GM12875 (cell line): Measurements from ENCODE around the gene PCCA.

ENCODE experiments used
- H3K4me3 ChIP-seq: one replicate; pipeline ENCODE4 v1.5.1; 2011; ENCODE audit warnings: low read depth, low read length, control low read depth
- TF ChIP-seq, protein P1 (sequence below): IDR thresholded peaks from 2 replicates; pipeline ENCODE4 v1.5.1; 2011; ENCODE audit warnings: low read depth, mild to moderate bottlenecking, control low read depth, inconsistent platforms, low read length, moderate library complexity, borderline replicate concordance; ENCODE audit not compliant: insufficient read depth

PCCA gene

DNA sequence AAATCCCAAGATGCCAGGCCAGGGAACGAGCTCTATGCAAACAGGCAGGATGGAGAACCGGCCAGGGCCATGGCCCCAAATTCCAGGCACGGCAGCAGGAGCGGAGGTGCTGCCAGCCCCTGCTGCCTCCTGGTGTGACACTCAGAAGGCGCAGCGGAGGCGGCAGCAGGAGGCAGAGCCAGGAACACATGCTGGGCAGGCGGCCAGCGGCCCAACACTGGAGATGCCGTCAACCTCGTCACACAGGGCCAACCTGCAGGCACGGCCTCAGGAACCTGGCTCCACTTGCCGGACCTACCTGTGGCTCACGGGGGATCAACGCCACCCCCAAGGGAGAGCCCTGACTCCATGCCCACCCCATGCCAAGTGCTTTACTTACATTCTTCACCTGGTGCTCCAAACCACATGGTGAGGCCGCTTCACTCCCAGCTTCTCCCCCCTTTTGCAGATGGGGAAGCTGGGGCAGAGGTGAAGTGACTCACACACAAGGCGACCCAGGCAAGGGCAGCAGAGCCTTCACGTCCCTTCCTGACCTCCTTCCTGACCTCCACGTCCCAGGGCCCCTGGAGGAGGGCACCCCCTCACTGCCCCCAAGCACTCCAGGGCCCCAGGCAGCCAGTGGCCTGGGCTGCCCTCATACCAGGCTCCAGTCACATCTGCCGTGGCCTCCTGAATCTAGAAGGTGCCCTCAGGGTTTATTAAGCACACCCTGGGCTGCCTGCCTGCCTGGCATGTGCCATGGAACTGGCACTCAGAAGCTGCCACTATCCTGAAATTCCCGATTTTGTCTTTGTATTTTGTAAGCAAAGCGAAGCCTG is 456.2 kb downstream of the PCCA start:
- H3K4me3 ChIP-seq = no peak overlapping the region
- TF ChIP-seq, protein P1, sequence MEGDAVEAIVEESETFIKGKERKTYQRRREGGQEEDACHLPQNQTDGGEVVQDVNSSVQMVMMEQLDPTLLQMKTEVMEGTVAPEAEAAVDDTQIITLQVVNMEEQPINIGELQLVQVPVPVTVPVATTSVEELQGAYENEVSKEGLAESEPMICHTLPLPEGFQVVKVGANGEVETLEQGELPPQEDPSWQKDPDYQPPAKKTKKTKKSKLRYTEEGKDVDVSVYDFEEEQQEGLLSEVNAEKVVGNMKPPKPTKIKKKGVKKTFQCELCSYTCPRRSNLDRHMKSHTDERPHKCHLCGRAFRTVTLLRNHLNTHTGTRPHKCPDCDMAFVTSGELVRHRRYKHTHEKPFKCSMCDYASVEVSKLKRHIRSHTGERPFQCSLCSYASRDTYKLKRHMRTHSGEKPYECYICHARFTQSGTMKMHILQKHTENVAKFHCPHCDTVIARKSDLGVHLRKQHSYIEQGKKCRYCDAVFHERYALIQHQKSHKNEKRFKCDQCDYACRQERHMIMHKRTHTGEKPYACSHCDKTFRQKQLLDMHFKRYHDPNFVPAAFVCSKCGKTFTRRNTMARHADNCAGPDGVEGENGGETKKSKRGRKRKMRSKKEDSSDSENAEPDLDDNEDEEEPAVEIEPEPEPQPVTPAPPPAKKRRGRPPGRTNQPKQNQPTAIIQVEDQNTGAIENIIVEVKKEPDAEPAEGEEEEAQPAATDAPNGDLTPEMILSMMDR = no peak

DNA sequence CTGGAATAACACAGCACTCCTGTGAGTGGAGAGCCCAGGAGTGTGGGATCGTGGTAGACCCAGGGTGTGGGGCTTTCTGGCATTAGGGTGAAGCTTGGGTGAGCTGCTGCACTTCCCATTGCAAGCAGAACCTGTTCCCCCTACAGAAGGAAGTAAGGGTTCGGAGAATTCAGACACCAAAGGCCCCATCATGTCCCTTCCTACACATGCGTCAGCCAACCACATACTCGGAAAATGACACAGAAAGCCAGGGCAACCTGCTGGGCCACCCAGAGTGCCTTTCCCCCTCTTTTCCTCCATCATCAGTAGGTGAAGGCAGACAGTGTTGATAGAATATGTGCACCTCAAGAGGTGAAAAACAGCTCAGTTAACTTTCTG is 456.8 kb downstream of the PCCA start:
- H3K4me3 ChIP-seq = no peak overlapping the region
- TF ChIP-seq, protein P1 = no peak

DNA sequence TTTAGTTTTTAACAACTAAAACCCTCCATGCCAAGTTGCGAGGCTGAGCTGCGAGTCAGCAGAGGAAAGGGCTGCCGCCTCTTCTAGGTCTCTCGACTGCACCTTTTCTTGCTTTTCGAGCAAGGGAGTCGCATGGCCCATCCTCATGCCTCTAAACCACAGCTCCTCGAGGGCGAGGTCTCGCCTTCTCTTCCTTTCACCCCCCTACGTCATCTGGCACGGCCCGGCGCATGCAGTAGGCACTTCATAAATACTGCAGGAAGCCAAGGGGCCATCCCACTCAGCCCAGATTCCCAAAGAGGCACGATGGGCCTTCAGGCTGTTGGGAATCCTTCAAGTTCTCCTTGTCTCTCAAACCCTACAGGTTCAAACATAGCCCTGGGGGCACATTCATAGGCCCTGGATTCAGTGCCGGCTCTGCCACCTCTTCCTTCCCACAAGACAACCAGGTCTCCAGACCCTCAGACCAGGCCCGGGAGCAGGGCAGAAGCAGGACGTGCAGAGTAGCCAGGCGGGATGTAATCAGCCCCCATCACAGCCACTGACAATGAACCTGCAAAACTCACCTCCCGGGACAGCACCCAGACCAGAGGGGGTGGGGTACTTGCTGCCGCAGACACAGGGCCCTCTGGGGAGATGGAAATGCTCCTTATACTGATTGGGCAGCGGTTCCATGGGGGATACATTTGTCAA is 458.0 kb downstream of the PCCA start:
- TF ChIP-seq, protein P1 = no peak
- no peak overlapping the region for H3K4me3 ChIP-seq

DNA sequence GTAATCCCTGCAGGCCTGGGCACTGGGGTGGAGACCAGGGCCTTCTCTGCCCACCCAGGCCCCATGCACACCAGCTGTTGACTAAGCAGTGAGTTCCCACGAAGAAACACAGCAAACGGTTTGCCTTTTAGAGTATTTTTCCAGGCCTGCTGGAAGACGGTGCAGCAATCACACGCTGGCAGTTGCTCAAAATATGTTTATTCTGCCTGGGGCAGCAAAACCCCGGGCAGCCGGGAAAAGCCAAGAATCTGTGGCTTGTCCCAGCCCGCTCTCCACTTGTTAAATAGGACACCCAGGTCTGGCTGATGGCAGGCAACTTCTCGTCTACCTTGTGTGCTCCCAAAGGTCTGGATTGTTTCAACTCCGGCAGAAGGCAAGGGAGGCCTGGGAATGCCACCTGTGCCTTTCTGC is 458.9 kb downstream of the PCCA start:
- TF ChIP-seq, protein P1 = no peak
- no peak overlapping the region for H3K4me3 ChIP-seq

DNA sequence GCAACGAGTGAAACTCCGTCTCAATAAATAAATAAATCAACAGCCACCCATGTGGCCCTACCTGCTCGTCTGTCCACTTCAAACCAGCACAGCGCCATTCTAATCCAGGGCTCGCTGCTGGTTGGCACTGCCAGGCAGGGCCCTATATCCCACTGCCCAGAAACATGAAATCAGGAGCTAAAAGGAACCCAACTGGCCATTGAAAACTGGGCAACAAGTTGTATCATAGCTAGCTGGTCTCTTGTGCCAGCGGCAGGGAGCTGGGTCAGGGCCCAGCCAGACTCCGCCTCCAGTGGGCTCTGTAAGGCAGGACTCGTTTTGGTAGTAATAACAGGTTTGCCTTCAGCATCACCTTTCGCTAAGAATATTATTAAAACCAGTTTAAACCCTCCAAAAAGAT is 460.4 kb downstream of the PCCA start:
- H3K4me3 ChIP-seq = no peak overlapping the region
- TF ChIP-seq, protein P1 = no peak

DNA sequence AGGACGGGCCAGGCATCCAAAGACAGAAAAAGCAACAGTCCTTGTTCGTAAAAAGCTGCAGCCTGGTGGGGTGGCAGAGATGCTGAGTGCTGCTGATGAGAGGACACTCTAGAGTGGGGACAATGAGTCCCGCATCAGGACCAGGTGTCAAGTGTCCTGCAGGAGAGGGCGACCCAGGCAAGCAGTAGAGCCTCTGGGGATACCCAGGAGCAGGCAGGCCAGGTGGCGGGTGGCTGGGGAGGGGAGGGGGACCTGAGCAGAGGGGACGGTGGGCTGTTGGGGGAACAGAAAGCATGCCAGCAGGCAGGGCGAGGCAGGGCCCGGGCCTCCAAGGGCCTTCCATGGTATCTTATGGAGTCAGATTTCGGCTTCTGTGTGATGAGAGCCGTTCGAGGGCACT is 463.9 kb downstream of the PCCA start:
- TF ChIP-seq, protein P1 = no peak
- H3K4me3 ChIP-seq = no peak overlapping the region

DNA sequence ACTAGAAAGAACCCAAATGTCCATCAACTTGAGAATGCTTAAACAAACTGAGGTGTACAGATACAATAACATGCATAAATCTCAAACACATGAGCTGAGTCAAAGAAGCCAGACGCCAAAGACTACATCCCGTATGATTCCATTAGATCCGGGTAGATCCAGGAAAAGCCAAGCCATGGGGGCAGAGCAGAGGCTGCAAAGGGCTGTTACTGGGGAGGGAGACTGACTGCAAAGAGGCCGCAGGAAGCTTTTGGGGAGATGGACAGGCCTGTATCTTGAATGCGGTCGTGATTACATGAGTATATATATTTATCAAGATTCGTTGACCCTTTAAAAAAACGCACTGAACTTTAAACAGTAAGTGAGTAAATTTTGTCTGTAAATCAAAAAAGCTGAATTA is 471.0 kb downstream of the PCCA start:
- H3K4me3 ChIP-seq = no peak overlapping the region
- TF ChIP-seq, protein P1 = no peak
